NCI-H187 (cell line): ENCODE measurements around the gene RPL14.

Experiments used
- DNase-seq, 2 experiments: peaks; one replicate each; lab custom pipeline; 2025; lab: John Stamatoyannopoulos, UW

Gene RPL14

DNA sequence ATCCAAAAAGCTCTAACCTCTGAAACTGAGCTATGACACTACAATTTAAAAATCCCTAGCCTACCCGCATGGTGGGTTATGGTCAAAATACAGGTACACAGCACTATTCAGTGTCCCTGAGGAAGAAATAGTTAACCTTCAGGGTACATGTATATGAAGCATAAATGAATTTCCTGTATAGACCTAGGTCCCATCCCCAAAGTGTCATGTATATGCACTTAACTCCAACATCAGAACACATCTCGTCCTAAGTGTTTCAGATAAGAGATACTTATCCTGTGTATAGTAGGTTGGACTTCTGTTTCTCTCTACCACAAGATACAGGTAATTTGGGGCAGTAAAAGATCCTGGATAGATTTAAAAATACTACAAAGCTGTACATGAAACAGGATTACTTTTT, 6.4 kb downstream of the RPL14 start:
- no peak for DNase-seq

DNA sequence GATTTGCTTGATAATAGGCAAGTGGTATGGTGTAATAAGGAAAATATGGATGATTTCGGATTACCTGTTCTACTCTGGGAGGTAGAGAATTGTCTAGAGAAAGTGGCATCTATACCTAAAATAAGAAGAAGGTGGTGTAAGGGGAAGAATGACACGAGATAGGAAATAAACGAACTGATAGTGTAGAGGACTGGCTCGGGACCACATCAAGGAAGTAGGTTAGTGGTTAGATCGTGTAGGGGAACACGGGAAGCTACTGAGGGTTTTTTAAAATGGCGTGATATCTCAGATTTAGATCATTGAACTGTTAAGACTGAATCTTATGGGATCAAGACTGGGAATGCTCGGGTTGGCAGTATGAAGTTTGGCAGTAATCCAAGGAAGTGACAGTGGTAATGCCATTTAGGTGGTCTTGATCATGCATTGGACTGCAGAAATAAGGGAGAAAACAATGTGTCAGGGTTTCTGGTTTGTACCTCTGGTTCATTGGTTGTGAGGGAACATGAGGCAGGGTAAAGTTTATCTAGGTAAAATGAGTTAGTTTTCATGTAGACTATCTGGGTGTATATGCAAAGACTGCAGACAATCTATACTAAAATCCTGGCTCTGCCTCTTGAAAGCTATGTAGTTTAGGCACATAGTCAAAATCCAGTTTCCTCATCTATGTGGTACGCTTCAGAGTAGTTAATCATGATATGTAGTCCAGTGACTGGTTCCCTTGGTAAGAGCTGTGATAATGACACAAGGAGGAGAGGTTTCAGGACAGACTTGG, 7.4 kb downstream of the RPL14 start:
- no peak for DNase-seq

DNA sequence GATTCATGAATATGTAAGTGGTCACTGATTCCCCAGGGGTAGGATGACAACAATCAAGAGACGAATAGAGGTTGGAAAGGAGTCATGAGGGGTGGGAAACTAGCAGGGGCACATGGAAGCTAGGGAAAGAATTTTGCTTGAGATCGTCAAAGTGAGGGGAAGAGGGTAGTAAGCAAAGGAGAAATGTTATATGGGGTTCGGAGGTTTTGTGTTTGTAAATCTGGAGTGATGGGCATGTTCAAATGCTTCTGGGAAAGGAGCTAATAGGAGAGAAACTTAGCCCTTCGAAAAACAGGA, 7.9 kb downstream of the RPL14 start:
- DNase-seq, result no peak

DNA sequence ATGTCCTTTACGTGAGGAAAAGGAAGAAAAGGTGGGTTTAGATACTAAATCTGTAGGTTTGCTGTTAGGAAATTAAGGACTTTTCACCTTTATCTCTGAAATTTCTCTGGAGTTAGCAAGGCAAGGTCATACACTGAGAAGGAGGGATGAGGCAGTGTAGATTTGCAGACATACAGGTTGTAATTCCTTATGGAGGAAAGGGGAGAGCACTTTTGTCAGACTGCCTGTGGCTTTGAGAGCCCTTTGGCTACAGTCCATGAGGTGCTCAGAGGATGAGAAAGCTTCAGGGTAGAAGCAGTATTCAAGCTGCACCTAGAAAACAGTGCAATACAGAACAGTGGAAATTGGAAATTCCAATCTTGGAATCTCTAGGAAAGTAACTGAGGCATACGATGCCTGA, 8.3 kb downstream of the RPL14 start:
- DNase-seq, result no peak

- no peak for DNase-seq
Observed at GRCh38 chr3:40468018-40468417, 10.9 kb downstream of the RPL14 start.

GRCh38 chr3:40470701-40471100, 13.6 kb downstream of the RPL14 start:
- DNase-seq, result no peak

DNA sequence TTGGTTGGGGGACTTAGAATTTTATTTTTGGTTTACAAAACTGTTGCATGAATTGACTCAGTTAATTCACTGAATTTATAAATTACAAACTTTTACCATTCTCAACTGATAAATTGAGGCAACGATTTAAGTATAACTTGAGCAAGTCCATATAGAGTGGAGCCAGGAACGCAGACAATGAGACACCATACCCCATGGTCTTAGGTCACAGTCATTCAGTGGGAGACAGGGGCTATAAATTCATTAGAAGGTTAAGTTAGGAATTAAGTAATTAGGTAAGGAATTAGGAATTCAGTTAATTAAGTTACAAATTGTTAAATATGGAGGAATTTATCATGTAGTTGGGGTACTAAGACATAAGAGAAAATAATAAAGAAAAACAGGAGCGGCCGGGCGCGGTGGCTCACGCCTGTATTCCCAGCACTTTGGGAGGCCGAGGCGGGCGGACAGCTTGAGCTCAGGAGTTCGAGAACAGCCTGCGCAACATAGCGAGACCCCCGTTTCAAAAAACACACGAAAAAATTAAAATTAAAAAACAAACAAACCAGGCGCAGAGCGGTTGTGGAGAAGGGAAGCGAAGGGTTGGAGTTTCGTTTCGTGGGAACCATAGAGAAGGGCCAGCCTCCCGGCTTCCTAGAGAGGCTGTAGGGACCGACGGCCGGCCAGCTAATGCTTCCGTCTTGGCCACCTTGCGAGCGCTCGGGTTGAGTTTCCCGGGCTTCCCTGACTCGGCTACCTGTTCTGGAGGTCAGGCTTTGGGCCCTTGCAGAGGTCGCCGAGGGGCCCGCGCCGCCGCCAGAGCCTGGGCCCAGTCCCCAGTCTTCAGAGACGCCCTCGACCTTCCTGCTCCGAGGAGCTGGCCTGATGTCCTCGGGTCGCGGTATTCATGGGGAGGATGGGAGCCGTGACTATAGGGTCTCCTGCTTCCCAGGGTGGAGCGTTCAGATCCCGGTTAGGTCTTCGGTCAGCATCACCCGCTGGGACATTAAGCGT, 19.6 kb downstream of the RPL14 start, which contains the start of gene ZNF619:
TSS of gene ZNF619 (plus strand) at position 645 of the 993 bp plus-strand sequence. CDS start 858 bp downstream, outside the sequence.
- DNase-seq, result peak in 1 of 2 experiments; percentile 36

DNA sequence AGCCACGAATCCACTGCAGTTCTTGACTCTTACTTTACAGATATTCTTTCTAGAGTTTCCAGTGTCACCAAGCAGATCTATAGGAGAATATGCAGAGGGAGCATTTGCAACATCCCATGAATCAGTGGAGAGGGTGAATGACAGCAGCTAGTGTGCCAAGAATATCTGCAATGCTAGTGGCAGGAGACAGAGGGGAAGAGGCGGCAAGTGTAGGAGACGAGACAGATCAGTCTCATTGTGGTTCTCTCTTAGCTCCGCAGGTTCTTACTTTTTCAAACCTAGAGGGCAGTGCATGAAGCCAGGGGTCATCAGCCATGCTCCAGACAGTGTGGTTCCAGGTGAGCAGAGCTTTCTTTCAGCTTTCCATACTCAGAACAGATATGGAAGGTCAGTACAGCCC, 20.5 kb downstream of the RPL14 start:
- no peak for DNase-seq

GRCh38 chr3:40487172-40487571, 30.0 kb downstream of the RPL14 start:
- DNase-seq, result no peak

DNA sequence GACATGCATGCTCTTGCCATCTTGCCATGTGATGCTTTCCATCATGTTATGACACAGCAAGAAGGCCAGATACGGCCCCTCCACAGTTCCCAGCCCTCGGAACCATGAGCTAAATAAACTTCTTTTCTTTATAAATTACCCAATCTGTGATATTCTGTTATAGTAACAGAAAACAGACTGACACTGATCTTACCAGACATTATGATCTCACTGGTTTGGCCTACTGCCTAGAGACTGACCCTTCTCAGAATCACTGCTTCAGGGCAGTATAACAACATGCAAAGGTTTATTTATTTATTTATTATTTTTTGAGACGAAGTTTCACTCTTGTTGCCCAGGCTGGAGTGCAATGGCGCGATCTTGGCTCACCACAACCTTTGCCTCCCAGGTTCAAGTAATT, 33.8 kb downstream of the RPL14 start:
- DNase-seq, result no peak

GRCh38 chr3:40494698-40495097, 37.6 kb downstream of the RPL14 start:
- DNase-seq, result no peak

DNA sequence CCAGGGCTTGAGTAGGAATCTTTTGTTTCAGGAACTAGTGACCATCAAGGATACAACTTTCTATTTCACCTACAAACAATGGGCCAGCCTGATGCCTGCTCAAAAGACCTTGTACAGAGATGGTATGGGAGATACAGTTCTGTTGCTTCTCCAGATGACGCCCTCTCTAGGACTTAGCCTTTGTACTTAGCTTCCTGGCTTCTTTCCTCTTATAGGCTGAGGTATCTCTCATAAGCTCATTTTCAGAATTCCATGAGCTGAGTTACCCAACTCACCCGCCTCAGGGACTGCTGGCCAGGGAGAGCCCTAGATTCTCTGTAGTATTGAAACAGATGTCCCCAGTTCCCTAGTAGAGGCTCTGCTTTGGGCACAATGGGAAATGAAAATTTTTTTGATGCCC, 40.1 kb downstream of the RPL14 start:
- DNase-seq, result no peak

- DNase-seq, result no peak
Observed at GRCh38 chr3:40499952-40500351, 42.8 kb downstream of the RPL14 start.

DNA sequence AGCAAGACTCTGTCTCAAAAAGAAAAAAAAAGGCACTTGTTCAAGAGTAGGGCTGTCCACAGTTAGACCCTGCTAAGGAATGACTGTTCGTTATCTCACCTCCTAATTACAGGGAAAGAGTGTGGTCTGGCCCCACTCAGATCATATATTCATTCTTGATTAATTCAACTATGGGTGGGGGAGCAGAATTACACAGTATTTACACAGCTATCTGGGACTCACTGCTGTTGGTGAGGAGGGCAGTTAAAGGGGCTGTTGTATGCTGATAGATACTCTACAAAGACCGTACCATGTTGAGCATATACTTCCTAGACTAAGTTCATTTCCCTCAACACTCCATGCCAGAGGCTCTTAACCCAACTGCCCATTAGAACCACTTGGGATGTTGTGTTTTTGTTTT, 44.9 kb downstream of the RPL14 start:
- no peak for DNase-seq

DNA sequence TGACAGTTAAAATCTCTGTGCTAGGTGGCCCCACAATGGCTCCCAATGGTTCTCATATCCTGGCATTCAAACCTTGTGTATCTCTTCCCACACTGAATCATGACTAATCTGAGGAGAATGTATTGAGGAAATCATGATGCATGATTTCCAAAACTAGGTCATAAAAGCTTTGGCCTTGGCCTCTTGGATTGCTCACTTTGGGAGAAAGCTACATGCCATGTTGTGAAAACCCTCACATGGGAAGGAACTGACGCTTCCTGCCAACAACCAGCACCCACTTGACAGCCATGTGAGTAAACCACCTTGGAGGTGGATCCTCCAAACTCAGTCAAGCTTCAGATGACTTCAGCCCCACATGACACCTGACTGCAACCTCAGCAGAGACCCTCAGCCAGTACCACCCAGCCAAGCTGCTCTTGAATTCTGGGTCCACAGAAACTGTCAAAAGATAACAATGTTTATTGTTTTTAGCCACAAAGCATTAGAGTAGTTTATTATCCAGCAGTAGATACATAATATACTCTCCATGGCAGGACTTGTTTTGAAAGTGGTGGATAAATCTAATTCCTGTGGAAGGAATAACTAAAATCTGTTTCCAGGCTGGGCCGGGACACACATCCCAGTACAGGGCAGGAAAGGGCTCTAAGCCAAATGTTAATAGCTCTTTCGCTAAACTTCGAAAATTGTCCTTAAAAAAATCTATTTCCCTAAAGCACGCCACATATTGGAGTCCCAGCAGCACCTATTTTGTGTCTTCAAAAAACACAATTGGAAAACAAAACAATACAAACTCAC, 47.7 kb downstream of the RPL14 start:
- no peak for DNase-seq

DNA sequence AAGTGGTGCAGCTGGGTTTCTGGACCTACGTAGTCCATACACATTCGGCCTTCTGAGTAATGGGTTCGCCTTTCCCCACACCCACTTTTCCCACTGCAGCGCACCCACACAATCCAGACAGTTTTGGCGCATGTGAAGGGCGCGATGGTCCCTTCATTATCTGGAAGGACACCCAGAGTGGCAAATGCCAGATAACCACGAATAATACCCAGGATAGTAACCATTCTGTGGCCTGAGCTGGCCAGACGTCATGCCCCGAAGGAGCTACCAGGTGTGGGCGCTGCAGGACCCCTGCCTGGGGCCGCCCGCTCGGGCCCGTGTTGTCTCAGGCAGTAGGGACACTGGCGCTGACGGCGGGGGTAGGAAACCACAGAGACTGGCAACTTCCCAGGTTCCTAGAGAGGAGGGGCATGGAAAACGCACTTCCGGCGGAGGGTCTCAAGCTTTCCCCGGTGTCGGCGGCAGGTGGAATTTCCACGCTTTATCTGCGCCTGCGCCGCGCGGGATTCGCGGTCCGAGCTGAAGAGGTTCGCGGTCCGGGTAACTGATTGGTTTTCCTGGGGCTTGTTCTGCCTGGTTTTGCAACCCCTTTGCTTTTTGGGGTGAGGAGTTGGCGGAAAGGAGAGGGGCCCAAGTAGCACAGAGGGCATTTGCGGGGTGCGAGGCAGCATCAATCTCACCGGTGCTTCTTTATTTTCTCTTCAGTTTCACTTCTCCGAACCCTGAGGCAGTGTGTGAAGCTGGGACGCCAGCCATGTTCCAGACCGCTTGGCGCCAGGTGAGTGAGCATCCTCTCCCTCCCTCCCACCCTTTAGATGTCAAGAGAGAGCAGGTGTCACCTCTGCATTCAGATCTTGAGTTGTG, 48.7 kb downstream of the RPL14 start, which contains the start of gene ZNF620:
TSS of gene ZNF620 (plus strand) at position 441 of the 864 bp plus-strand sequence. CDS start at position 755, 314 bp downstream.
- peak; percentile 68 to 74 for DNase-seq

- no peak for DNase-seq
Observed at GRCh38 chr3:40511031-40511718, 54.0 kb downstream of the RPL14 start.

GRCh38 chr3:40516201-40516600, 59.1 kb downstream of the RPL14 start:
- no peak for DNase-seq

GRCh38 chr3:40518067-40518466, 60.9 kb downstream of the RPL14 start:
- DNase-seq, result no peak
